WTC11 (cell line): Measurements from ENCODE around the gene CLNK. TPM values are rescaled to one million over a fixed set of nuclear protein-coding genes. Genes with fewer than 3 reads are reported as not detected.

Experiments used
- ATAC-seq: fragments of 200-7000 bp; cut with Tn5 transposase; 2 replicates; pipeline ENCODE4 v1.10.0; 2021; ENCODE audit warnings: mild to moderate bottlenecking, moderate library complexity
- CTCF ChIA-PET: fragments of 300-600 bp; sonication (Branson Sonifier 250); formaldehyde crosslinking; loops from one replicate; lab custom pipeline; 2021; ENCODE audit warnings: antibody characterized with exemption; lab: Charles Lee
- POLR2A ChIA-PET: fragments of 350-600 bp; sonication (Branson Sonifier 250); formaldehyde crosslinking; loops from one replicate; lab custom pipeline; 2021; ENCODE audit warnings: antibody characterized with exemption; lab: Charles Lee
- DNase-seq: peaks from one replicate; pipeline ENCODE4 v3.0.0; 2021; ENCODE audit warnings: low spot score
- H3K27ac Mint-ChIP-seq: 2 replicates; pipeline ENCODE4 v1.8.0; 2021; ENCODE audit warnings: mixed read lengths
- H3K27me3 Mint-ChIP-seq: 2 replicates; pipeline ENCODE4 v1.8.0; 2021; ENCODE audit warnings: low read depth, mild to moderate bottlenecking, moderate library complexity, mixed read lengths
- H3K36me3 Mint-ChIP-seq: 2 replicates; pipeline ENCODE4 v1.8.0; 2021; ENCODE audit warnings: mixed read lengths
- H3K4me1 Mint-ChIP-seq: 2 replicates; pipeline ENCODE4 v1.8.0; 2022; ENCODE audit warnings: mixed read lengths
- H3K4me3 Mint-ChIP-seq: 2 replicates; pipeline ENCODE4 v1.8.0; 2021; ENCODE audit warnings: mild to moderate bottlenecking, moderate library complexity, mixed read lengths
- H3K9me3 Mint-ChIP-seq: 2 replicates; pipeline ENCODE4 v1.8.0; 2021; ENCODE audit warnings: mixed read lengths
- ATF1 ChIP-seq: sonication (generic); formaldehyde crosslinking; IDR thresholded peaks from 2 replicates; pipeline ENCODE4 v1.8.1; 2023; ENCODE audit warnings: mild to moderate bottlenecking, moderate library complexity, missing genetic modification reagents
- ELF4 ChIP-seq: sonication (generic); formaldehyde crosslinking; IDR thresholded peaks from 2 replicates; pipeline ENCODE4 v1.8.1; 2022; ENCODE audit warnings: low read depth, mild to moderate bottlenecking, moderate library complexity, missing genetic modification reagents
- ETV6 ChIP-seq: sonication (generic); formaldehyde crosslinking; IDR thresholded peaks from 2 replicates; pipeline ENCODE4 v1.8.1; 2022; ENCODE audit warnings: mild to moderate bottlenecking, missing genetic modification reagents
- GABPB1 ChIP-seq: sonication (generic); formaldehyde crosslinking; IDR thresholded peaks from 2 replicates; pipeline ENCODE4 v1.8.1; 2023; ENCODE audit warnings: mild to moderate bottlenecking, missing genetic modification reagents
- GTF2I ChIP-seq: fragments of 250-450 bp; sonication (Bioruptor Pico); conservative IDR thresholded peaks from 2 replicates; pipeline ENCODE4 v1.4.0; 2021; ENCODE audit warnings: mild to moderate bottlenecking
- NFATC4 ChIP-seq: fragments of 250-450 bp; sonication (Bioruptor Pico); IDR thresholded peaks from 2 replicates; pipeline ENCODE4 v1.9.0; 2021; ENCODE audit warnings: mild to moderate bottlenecking
- NR2C2 ChIP-seq: sonication (generic); formaldehyde crosslinking; IDR thresholded peaks from 2 replicates; pipeline ENCODE4 v1.8.0; 2022; ENCODE audit warnings: mild to moderate bottlenecking, missing genetic modification reagents
- OVOL2 ChIP-seq: fragments of 250-450 bp; sonication (Bioruptor Pico); IDR thresholded peaks from 2 replicates; pipeline ENCODE4 v1.9.0; 2021; ENCODE audit warnings: mild to moderate bottlenecking, borderline replicate concordance
- RELA ChIP-seq: sonication (generic); formaldehyde crosslinking; IDR thresholded peaks from 2 replicates; pipeline ENCODE4 v1.8.1; 2022; ENCODE audit warnings: missing genetic modification reagents, mild to moderate bottlenecking, borderline replicate concordance
- SMAD3 ChIP-seq: sonication (generic); formaldehyde crosslinking; IDR thresholded peaks from 2 replicates; pipeline ENCODE4 v1.8.0; 2022; ENCODE audit warnings: missing genetic modification reagents, mild to moderate bottlenecking, borderline replicate concordance
- TEAD4 ChIP-seq: sonication (generic); formaldehyde crosslinking; IDR thresholded peaks from 2 replicates; pipeline ENCODE4 v1.8.0; 2022; ENCODE audit warnings: mild to moderate bottlenecking, missing genetic modification reagents
- TP53 ChIP-seq: sonication (generic); formaldehyde crosslinking; IDR thresholded peaks from 2 replicates; pipeline ENCODE4 v1.8.1; 2023; ENCODE audit warnings: mild to moderate bottlenecking, missing genetic modification reagents
- ZBTB21 ChIP-seq: sonication (generic); formaldehyde crosslinking; IDR thresholded peaks from 2 replicates; pipeline ENCODE4 v1.8.1; 2023; ENCODE audit warnings: mild to moderate bottlenecking, missing genetic modification reagents, borderline replicate concordance
- ZNF317 ChIP-seq: sonication (generic); formaldehyde crosslinking; IDR thresholded peaks from 2 replicates; pipeline ENCODE4 v1.8.1; 2023; ENCODE audit warnings: low read depth, mild to moderate bottlenecking, moderate library complexity, missing genetic modification reagents, borderline replicate concordance
- ZNF396 ChIP-seq: fragments of 250-450 bp; sonication (Bioruptor Pico); IDR thresholded peaks from 2 replicates; pipeline ENCODE4 v1.8.0; 2021; ENCODE audit warnings: mild to moderate bottlenecking, moderate library complexity, borderline replicate concordance
- ZNF416 ChIP-seq: fragments of 250-450 bp; sonication (Bioruptor Pico); IDR thresholded peaks from 2 replicates; pipeline ENCODE4 v1.9.0; 2021; ENCODE audit warnings: mild to moderate bottlenecking, inconsistent platforms
- total RNA-seq: library from RNA; stranded (reverse); gene quantifications from 3 replicates; pipeline ENCODE4 v1.2.3, GENCODE V29; 2021
- TF ChIP-seq, protein P1 (sequence below): sonication (generic); formaldehyde crosslinking; IDR thresholded peaks from 2 replicates; pipeline ENCODE4 v1.8.0; 2022; ENCODE audit warnings: mild to moderate bottlenecking, missing genetic modification reagents
- TF ChIP-seq, protein P2 (sequence below): sonication (generic); formaldehyde crosslinking; IDR thresholded peaks from 2 replicates; pipeline ENCODE4 v1.8.0; 2023; ENCODE audit warnings: missing genetic modification reagents
- TF ChIP-seq, protein P3 (sequence below): fragments of 250-450 bp; sonication (Bioruptor Pico); conservative IDR thresholded peaks from 2 replicates; pipeline ENCODE4 v1.9.0; 2021; ENCODE audit warnings: mild to moderate bottlenecking
- TF ChIP-seq, protein P4 (sequence below): fragments of 250-450 bp; sonication (Bioruptor Pico); IDR thresholded peaks from 2 replicates; pipeline ENCODE4 v1.9.0; 2021; ENCODE audit warnings: mild to moderate bottlenecking
- TF ChIP-seq, protein P5 (sequence below): sonication (generic); formaldehyde crosslinking; IDR thresholded peaks from 2 replicates; pipeline ENCODE4 v1.8.1; 2022; ENCODE audit warnings: missing genetic modification reagents, borderline replicate concordance
- TF ChIP-seq, protein P6 (sequence below): fragments of 250-450 bp; sonication (Bioruptor Pico); IDR thresholded peaks from 2 replicates; pipeline ENCODE4 v1.9.0; 2021; ENCODE audit warnings: mild to moderate bottlenecking, borderline replicate concordance

Gene CLNK
- total RNA-seq, 1 experiment from 2014 or later = not detected

DNA sequence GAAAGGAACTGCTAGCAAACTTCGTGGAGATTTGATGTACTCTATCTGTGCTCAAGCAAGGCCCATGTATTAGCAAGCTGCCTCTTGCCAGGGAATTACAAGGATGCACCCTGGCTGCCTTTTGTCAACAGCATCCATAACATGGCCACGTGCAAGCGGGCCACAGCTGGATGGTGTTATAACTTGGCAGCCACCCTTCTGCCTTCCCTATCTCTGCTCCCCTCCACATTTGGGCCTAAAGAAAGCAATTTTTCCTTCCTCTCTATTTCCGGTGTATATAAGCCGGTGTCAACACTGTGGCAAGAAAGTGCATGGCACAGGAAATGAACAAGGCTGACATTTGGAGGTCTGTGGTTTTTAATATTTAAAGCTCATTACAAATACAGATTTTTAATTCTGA, 94.8 kb downstream of the CLNK start:
- H3K27ac Mint-ChIP-seq = no peak overlapping the region
- CTCF ChIA-PET = no interaction called here
- H3K4me3 Mint-ChIP-seq = no peak overlapping the region
- TF ChIP-seq ATF1 (CRISPR knock-in tag) = no peak
- TF ChIP-seq, protein P1, sequence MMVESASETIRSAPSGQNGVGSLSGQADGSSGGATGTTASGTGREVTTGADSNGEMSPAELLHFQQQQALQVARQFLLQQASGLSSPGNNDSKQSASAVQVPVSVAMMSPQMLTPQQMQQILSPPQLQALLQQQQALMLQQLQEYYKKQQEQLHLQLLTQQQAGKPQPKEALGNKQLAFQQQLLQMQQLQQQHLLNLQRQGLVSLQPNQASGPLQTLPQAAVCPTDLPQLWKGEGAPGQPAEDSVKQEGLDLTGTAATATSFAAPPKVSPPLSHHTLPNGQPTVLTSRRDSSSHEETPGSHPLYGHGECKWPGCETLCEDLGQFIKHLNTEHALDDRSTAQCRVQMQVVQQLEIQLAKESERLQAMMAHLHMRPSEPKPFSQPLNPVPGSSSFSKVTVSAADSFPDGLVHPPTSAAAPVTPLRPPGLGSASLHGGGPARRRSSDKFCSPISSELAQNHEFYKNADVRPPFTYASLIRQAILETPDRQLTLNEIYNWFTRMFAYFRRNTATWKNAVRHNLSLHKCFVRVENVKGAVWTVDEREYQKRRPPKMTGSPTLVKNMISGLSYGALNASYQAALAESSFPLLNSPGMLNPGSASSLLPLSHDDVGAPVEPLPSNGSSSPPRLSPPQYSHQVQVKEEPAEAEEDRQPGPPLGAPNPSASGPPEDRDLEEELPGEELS (CRISPR knock-in tag) = no peak
- TF ChIP-seq RELA (CRISPR knock-in tag) = no peak
- TF ChIP-seq ZNF317 (CRISPR knock-in tag) = no peak
- no peak for TF ChIP-seq SMAD3
- TF ChIP-seq ZBTB21 (CRISPR knock-in tag) = no peak
- no peak for TF ChIP-seq NR2C2 (CRISPR knock-in tag)
- no peak for TF ChIP-seq ETV6 (CRISPR knock-in tag)
- no peak for TF ChIP-seq ZNF396 (CRISPR knock-in tag)
- TF ChIP-seq TEAD4 (CRISPR knock-in tag) = no peak
- TF ChIP-seq, all 79 proteins: peak for 0
- POLR2A ChIA-PET = no interaction called here
- H3K36me3 Mint-ChIP-seq = peaks cover 35% of the 10 kb centered on the region
- no peak for DNase-seq
- ATAC-seq = no peak
- peaks cover 53% of the 10 kb centered on the region for H3K9me3 Mint-ChIP-seq
- H3K27me3 Mint-ChIP-seq = peaks cover 3% of the 10 kb centered on the region; the same call in 1 of the 2 replicates
- H3K4me1 Mint-ChIP-seq = 0 out of 2 replicates have a peak, but pooled peaks cover 7% of the 10 kb centered on the region

DNA sequence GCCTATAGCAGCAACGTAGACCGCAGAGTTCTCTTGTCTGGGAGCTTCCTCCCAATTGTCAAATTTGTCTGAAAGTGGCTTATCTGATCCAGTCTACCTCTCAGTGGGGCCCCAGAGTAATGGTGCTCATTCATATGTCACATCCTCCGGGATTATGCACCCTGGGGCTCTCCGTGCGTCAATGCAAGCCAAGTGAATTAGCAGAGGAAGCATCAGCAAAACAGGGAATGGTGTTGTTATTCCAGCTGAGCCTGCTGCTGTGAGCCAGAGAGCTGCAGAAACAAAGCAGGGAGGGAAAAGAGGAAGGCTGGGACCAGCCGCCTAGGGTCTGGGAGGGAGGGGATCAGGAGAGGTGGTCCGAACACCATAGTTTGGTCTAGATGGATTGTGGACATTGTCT, 95.2 kb downstream of the CLNK start:
- Mint-ChIP-seq H3K27me3 (peaks cover 3% of the 10 kb centered on the region; the same call in 1 of the 2 replicates), H3K4me1 (0 out of 2 replicates have a peak, but pooled peaks cover 7% of the 10 kb centered on the region), H3K27ac (no peak overlapping the region), H3K9me3 (peaks cover 57% of the 10 kb centered on the region), H3K4me3 (no peak overlapping the region)
- DNase-seq = no peak
- CTCF ChIA-PET = no interaction called here
- POLR2A ChIA-PET = no interaction called here
- no peak for TF ChIP-seq GABPB1 (CRISPR knock-in tag)
- TF ChIP-seq TP53 (CRISPR knock-in tag) = no peak
- TF ChIP-seq, all 79 proteins: peak for 0
- peak; percentile 41 for ATAC-seq
- peaks cover 35% of the 10 kb centered on the region for H3K36me3 Mint-ChIP-seq

DNA sequence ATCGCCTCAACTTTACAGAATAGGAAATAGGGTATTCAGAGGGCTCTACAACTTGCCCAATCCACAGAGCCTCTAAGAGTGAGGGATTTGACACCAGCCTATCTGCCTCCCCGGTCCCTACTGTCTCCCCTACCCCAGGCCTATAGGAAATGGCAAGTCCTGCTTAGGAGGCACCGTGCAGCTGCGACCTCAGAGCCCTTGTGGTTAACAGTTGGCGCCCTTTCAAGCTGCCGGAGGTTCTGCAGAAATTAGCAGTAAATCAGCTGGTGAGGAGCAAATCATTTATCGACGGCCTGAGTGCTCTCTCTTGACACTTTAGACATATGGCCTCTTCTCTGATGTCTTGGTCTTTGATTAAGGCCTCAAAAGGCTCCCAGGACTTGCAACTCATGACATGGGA, 96.9 kb downstream of the CLNK start:
- Mint-ChIP-seq H3K36me3 (peaks cover 32% of the 10 kb centered on the region), H3K27ac (no peak overlapping the region), H3K27me3 (no peaks in the 10 kb centered on the region; the same call in 1 of the 2 replicates), H3K4me1 (0 out of 2 replicates have a peak, but pooled peaks cover 7% of the 10 kb centered on the region), H3K4me3 (no peak overlapping the region), H3K9me3 (peaks cover 60% of the 10 kb centered on the region)
- ATAC-seq = no peak
- DNase-seq = no peak
- ChIA-PET CTCF (no interaction called here), POLR2A (no interaction called here)
- TF ChIP-seq ZNF416 (CRISPR knock-in tag) (no peak), GTF2I (CRISPR knock-in tag) (no peak), NFATC4 (CRISPR knock-in tag) (no peak), ELF4 (CRISPR knock-in tag) (no peak), OVOL2 (CRISPR knock-in tag) (no peak)
- TF ChIP-seq, protein P2, sequence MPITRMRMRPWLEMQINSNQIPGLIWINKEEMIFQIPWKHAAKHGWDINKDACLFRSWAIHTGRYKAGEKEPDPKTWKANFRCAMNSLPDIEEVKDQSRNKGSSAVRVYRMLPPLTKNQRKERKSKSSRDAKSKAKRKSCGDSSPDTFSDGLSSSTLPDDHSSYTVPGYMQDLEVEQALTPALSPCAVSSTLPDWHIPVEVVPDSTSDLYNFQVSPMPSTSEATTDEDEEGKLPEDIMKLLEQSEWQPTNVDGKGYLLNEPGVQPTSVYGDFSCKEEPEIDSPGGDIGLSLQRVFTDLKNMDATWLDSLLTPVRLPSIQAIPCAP (CRISPR knock-in tag) = no peak
- TF ChIP-seq, protein P3, sequence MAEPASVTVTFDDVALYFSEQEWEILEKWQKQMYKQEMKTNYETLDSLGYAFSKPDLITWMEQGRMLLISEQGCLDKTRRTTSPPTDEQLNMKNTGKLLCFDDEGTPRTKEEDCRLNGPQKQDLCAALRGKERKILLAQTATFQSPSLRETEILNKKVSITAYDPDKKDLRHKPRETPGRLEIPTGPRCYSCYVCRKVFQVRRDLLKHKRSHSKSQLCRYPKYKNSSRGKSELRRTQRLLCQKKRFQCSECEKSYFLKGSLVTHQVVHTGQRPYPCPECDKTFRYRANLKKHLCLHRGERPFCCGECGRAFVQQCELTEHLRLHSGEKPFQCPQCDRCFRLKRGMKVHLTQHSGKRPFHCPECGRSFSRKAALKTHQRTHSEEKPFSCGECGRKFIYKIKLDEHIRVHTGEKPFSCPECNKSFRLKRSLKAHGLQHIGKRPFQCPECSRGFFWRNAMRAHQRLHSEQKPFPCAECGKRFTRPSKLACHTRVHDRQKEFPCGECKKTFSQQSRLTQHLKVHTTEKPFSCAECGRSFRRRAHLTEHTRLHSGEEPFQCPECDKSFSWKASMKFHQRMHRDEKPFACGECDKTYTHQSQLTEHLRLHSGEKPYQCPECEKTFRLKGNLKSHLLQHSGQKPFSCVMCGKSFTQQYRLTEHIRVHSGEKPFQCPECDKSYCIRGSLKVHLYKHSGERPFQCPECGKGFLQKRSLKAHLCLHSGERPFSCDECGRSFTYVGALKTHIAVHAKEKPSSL (CRISPR knock-in tag) = no peak
- TF ChIP-seq, protein P4, sequence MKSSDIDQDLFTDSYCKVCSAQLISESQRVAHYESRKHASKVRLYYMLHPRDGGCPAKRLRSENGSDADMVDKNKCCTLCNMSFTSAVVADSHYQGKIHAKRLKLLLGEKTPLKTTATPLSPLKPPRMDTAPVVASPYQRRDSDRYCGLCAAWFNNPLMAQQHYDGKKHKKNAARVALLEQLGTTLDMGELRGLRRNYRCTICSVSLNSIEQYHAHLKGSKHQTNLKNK (CRISPR knock-in tag) = no peak
- TF ChIP-seq, protein P5, sequence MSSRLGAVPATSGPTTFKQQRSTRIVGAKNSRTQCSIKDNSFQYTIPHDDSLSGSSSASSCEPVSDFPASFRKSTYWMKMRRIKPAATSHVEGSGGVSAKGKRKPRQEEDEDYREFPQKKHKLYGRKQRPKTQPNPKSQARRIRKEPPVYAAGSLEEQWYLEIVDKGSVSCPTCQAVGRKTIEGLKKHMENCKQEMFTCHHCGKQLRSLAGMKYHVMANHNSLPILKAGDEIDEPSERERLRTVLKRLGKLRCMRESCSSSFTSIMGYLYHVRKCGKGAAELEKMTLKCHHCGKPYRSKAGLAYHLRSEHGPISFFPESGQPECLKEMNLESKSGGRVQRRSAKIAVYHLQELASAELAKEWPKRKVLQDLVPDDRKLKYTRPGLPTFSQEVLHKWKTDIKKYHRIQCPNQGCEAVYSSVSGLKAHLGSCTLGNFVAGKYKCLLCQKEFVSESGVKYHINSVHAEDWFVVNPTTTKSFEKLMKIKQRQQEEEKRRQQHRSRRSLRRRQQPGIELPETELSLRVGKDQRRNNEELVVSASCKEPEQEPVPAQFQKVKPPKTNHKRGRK = no peak
- TF ChIP-seq, protein P6, sequence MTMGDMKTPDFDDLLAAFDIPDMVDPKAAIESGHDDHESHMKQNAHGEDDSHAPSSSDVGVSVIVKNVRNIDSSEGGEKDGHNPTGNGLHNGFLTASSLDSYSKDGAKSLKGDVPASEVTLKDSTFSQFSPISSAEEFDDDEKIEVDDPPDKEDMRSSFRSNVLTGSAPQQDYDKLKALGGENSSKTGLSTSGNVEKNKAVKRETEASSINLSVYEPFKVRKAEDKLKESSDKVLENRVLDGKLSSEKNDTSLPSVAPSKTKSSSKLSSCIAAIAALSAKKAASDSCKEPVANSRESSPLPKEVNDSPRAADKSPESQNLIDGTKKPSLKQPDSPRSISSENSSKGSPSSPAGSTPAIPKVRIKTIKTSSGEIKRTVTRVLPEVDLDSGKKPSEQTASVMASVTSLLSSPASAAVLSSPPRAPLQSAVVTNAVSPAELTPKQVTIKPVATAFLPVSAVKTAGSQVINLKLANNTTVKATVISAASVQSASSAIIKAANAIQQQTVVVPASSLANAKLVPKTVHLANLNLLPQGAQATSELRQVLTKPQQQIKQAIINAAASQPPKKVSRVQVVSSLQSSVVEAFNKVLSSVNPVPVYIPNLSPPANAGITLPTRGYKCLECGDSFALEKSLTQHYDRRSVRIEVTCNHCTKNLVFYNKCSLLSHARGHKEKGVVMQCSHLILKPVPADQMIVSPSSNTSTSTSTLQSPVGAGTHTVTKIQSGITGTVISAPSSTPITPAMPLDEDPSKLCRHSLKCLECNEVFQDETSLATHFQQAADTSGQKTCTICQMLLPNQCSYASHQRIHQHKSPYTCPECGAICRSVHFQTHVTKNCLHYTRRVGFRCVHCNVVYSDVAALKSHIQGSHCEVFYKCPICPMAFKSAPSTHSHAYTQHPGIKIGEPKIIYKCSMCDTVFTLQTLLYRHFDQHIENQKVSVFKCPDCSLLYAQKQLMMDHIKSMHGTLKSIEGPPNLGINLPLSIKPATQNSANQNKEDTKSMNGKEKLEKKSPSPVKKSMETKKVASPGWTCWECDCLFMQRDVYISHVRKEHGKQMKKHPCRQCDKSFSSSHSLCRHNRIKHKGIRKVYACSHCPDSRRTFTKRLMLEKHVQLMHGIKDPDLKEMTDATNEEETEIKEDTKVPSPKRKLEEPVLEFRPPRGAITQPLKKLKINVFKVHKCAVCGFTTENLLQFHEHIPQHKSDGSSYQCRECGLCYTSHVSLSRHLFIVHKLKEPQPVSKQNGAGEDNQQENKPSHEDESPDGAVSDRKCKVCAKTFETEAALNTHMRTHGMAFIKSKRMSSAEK (CRISPR knock-in tag) = no peak
